Progenitor cell of endocrine pancreas (in vitro differentiated cells): Measurements from ENCODE around the gene ZFPM1. TPM values are rescaled to one million over a fixed set of nuclear protein-coding genes. Genes with fewer than 3 reads are reported as not detected.
A peak's percentile ranks its signal among the peaks of the same experiment; 100 is the strongest.

ENCODE experiments used
- DNase-seq: peaks from one replicate; pipeline ENCODE4 v3.0.0; 2021; ENCODE audit warnings: low spot score; ENCODE audit not compliant: unreplicated experiment
- H3K27ac Mint-ChIP-seq: 2 replicates; pipeline ENCODE4 v1.8.0; 2021; ENCODE audit warnings: mild to moderate bottlenecking, moderate library complexity, mixed read lengths
- H3K27me3 Mint-ChIP-seq: 2 replicates; pipeline ENCODE4 v1.8.0; 2021; ENCODE audit warnings: mixed read lengths
- H3K36me3 Mint-ChIP-seq: 2 replicates; pipeline ENCODE4 v1.8.0; 2022; ENCODE audit warnings: mixed read lengths; ENCODE audit not compliant: insufficient read depth
- H3K4me1 Mint-ChIP-seq: 2 replicates; pipeline ENCODE4 v1.8.0; 2021; ENCODE audit warnings: low read depth, mixed read lengths
- H3K4me3 Mint-ChIP-seq: 2 replicates; pipeline ENCODE4 v1.8.0; 2021; ENCODE audit warnings: low read depth, mild to moderate bottlenecking, moderate library complexity, mixed read lengths
- H3K9me3 Mint-ChIP-seq: 2 replicates; pipeline ENCODE4 v1.8.0; 2021; ENCODE audit warnings: low read depth, mixed read lengths
- CTCF ChIP-seq: fragments of 200-600 bp; sonication (generic); IDR thresholded peaks from one replicate; pipeline ENCODE4 v1.5.0; 2021; ENCODE audit warnings: antibody characterized with exemption, mild to moderate bottlenecking; ENCODE audit not compliant: unreplicated experiment
- microRNA-seq: library from miRNA; unstranded; fragments of <30 nt; microRNA quantifications from one replicate; pipeline ENCODE4 v1.1.0, GENCODE V29; 2020; ENCODE audit warnings: borderline number of aligned reads; ENCODE audit not compliant: unreplicated experiment
- total RNA-seq: library from RNA; stranded (reverse); gene quantifications from 2 replicates; pipeline ENCODE4 v1.2.1, GENCODE V29; 2021

ZFPM1 gene
- total RNA-seq, 1 donor from 2014 or later: 90.6 TPM

- no peak for DNase-seq
- no peaks in the 10 kb centered on the region for H3K4me1 Mint-ChIP-seq
- peaks cover 17% of the 10 kb centered on the region for H3K36me3 Mint-ChIP-seq
- no peak overlapping the region for H3K4me3 Mint-ChIP-seq
- H3K9me3 Mint-ChIP-seq: no peaks in the 10 kb centered on the region
- H3K27ac Mint-ChIP-seq: no peak overlapping the region
- no peak for TF ChIP-seq CTCF
- H3K27me3 Mint-ChIP-seq: no peaks in the 10 kb centered on the region
Measured at GRCh38 chr16:88585269-88585668, 132.2 kb downstream of the ZFPM1 start.

GRCh38 chr16:88585927-88586581 is 133.0 kb downstream of the ZFPM1 start:
- Mint-ChIP-seq H3K36me3 (peaks cover 17% of the 10 kb centered on the region), H3K4me1 (no peaks in the 10 kb centered on the region), H3K27ac (peak overlapping the region; percentile 76)

More at GRCh38 chr16:88585927-88586581, 133.0 kb downstream of the ZFPM1 start:
- DNase-seq: no peak
- TF ChIP-seq CTCF: no peak
- no peak overlapping the region for H3K4me3 Mint-ChIP-seq
- no peaks in the 10 kb centered on the region for H3K27me3 Mint-ChIP-seq
- H3K9me3 Mint-ChIP-seq: no peaks in the 10 kb centered on the region

Small RNA genes lying within 50 kb of the gene (microRNA-seq; reads per million reads assigned to microRNA genes)
- gene MIR5189: 8.4 reads per million, percentile 12 among the genes with 10 or more reads in this experiment

Other genes with a start within 250 kb of the ZFPM1 start
- gene ZNF469, start 70.3 kb upstream of the ZFPM1 start, total RNA-seq: 0.05 and 0.07 TPM in 2 replicates
- 67.5 and 70.7 TPM in 2 replicates for gene ZC3H18, start 117.1 kb downstream of the ZFPM1 start, total RNA-seq
- 0.29 TPM in 2 replicates for gene IL17C, start 185.3 kb downstream of the ZFPM1 start, total RNA-seq
- 111 and 112 TPM in 2 replicates for gene CYBA, start 197.8 kb downstream of the ZFPM1 start, total RNA-seq
- gene MVD, start 209.8 kb downstream of the ZFPM1 start, total RNA-seq: 78.1 and 78.5 TPM in 2 replicates
- gene SNAI3, start 233.2 kb downstream of the ZFPM1 start, total RNA-seq: 1.2 and 1.9 TPM in 2 replicates